Measurements from ENCODE around the gene MOCS1.
"Not testable (repeated sequence)": the region's sequence is repeated elsewhere in the genome, so short reads cannot be mapped to it uniquely, and the experiment has no call there.

MOCS1 gene

DNA sequence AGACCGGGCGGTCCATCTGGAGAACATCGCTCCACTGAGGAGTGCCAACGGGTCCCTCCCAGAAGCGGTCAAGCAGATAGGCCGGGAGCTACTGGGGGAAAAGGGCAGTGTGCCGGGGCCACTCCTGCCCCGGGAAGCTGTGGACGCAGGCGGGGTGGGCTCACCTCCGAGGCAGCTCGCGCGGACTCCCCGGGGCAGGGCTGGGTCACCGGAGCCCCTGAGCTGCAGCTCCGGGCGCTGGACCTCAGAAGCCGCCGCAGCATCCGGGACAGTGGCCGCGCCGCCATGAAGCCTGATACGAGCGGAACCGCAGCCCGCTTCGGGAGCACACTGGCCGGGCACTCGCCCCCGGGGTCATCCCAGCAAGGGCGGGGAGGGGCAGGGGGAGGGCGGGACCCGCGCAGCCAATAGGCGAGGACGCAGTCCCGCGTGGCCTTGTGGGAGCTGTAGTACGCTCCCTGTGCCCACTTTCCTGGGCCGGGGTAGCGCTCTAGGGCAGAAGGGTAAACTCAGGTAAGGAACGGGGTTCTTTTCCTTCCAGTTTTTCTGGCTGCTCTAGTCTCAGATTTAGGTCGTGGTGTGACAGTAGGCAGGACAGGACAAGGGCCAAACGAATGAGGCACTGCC lies at the start of gene MOCS1:
Gene MOCS1 (minus strand): TSS at position 332 of the 627 bp plus-strand sequence. CDS start 45 bp downstream, at position 287.
- DNase-seq (ENCODE audit: low read depth in 1 of 2, low spot score in 1 of 2), result peak in 1 of 2 donors; percentile 35

- DNase-seq (ENCODE audit: low read depth in 1 of 2, low spot score in 1 of 2), result no peak
These were observed 49.8 kb upstream of the MOCS1 start for GRCh38 chr6:39984051-39984450.

GRCh38 chr6:39983193-39983592 lies 48.9 kb upstream of the MOCS1 start:
- DNase-seq (ENCODE audit: low read depth in 1 of 2, low spot score in 1 of 2), result no peak

DNA sequence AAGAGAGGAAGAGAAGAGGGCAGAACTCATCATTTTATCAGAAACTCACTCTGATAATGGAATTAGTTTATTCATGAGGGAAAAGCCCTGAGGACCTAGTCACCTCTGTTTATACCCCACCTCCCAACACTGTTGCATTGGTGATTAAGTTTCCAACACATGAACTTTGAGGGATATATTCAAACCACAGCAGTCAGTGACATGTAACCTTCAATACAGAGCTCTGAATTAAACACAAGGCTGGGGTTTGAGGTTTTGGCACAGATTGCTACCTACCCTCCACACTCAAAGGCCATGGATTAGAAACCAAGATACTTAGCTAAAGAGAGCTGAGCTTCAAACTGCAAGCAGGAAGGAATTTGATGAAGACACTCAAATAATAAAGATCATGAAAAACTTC lies 48.5 kb upstream of the MOCS1 start:
- no peak for DNase-seq (ENCODE audit: low read depth in 1 of 2, low spot score in 1 of 2)

GRCh38 chr6:39980839-39981580 lies 46.7 kb upstream of the MOCS1 start:
- DNase-seq (ENCODE audit: low read depth in 1 of 2, low spot score in 1 of 2), result no peak

GRCh38 chr6:39979461-39980328 lies 45.4 kb upstream of the MOCS1 start:
- DNase-seq (ENCODE audit: low read depth in 1 of 2, low spot score in 1 of 2), result no peak

GRCh38 chr6:39978240-39978639 lies 44.0 kb upstream of the MOCS1 start:
- DNase-seq (ENCODE audit: low read depth in 1 of 2, low spot score in 1 of 2), result no peak

GRCh38 chr6:39973661-39974060 lies 39.4 kb upstream of the MOCS1 start:
- no peak for DNase-seq (ENCODE audit: low read depth in 1 of 2, low spot score in 1 of 2)

GRCh38 chr6:39972717-39973116 lies 38.5 kb upstream of the MOCS1 start:
- not testable (repeated sequence) for DNase-seq (ENCODE audit: low read depth in 1 of 2, low spot score in 1 of 2)

GRCh38 chr6:39971131-39971530 lies 36.9 kb upstream of the MOCS1 start:
- not testable (repeated sequence) for DNase-seq (ENCODE audit: low read depth in 1 of 2, low spot score in 1 of 2)

DNA sequence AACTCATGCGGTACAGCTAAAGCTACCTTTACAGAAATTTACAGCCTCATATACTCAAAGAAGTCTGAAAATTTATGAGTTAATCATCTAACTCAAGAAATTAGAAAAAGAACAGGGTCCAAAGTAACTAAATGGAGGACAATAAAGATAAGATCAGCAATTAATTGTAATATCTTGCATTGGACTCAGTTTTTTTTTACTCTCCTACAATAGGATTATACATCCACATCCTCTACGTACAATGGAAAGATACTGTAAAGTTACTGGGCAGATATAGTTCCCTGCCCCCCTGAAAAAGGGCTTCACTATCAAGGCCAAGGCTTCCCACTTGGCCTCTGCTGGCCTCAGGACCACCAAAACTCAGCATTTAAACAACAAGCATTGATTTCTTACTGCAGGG lies 31.5 kb upstream of the MOCS1 start:
- DNase-seq (ENCODE audit: low read depth in 1 of 2, low spot score in 1 of 2), result no peak

GRCh38 chr6:39964530-39964929 lies 30.3 kb upstream of the MOCS1 start:
- DNase-seq (ENCODE audit: low read depth in 1 of 2, low spot score in 1 of 2), result no peak

- no peak for DNase-seq (ENCODE audit: low read depth in 1 of 2, low spot score in 1 of 2)
These were observed 29.8 kb upstream of the MOCS1 start for GRCh38 chr6:39964094-39964493.

GRCh38 chr6:39962831-39963230 lies 28.6 kb upstream of the MOCS1 start:
- no peak for DNase-seq (ENCODE audit: low read depth in 1 of 2, low spot score in 1 of 2)

GRCh38 chr6:39961178-39961577 lies 26.9 kb upstream of the MOCS1 start:
- no peak for DNase-seq (ENCODE audit: low read depth in 1 of 2, low spot score in 1 of 2)

- DNase-seq (ENCODE audit: low read depth in 1 of 2, low spot score in 1 of 2), result no peak
These were observed 24.7 kb upstream of the MOCS1 start for GRCh38 chr6:39958947-39959346.

GRCh38 chr6:39956936-39957335 lies 22.7 kb upstream of the MOCS1 start:
- DNase-seq (ENCODE audit: low read depth in 1 of 2, low spot score in 1 of 2), result no peak

- no peak for DNase-seq (ENCODE audit: low read depth in 1 of 2, low spot score in 1 of 2)
These were observed 18.9 kb upstream of the MOCS1 start for GRCh38 chr6:39953076-39953618.

DNA sequence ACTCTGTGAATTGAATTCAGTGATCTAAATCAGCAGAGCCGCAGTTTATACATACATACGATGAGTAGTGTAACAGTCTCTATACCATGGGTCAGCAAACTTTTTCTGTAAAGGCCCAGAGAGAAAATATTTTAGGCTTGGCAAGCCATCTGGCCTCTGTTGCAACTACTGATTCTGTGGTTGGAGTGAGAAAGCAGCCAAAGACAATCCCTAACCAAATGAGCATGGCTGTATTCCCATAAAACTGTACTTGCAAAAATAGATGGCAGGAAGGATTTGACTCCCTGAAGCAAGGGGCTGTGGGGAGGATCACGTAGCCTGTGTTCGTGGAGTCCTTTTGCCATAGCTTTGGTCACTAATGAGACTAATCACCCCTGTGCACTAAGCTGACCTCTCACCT lies 17.9 kb upstream of the MOCS1 start:
- no peak for DNase-seq (ENCODE audit: low read depth in 1 of 2, low spot score in 1 of 2)

GRCh38 chr6:39951716-39952115 lies 17.5 kb upstream of the MOCS1 start:
- no peak for DNase-seq (ENCODE audit: low read depth in 1 of 2, low spot score in 1 of 2)

- DNase-seq (ENCODE audit: low read depth in 1 of 2, low spot score in 1 of 2), result no peak
These were observed 16.9 kb upstream of the MOCS1 start for GRCh38 chr6:39951191-39951590.

Measured in stimulated activated CD4-positive, alpha-beta T cell treated with anti-CD3 and anti-CD28 coated beads, Interleukin-15, amount 100 ng/mL, for 1 hour (primary cell).